ENCODE data around the gene INSM2.

GRCh38 chr14:35571598-35571997, 37.6 kb downstream of the INSM2 start:
- TF ChIP-seq CTCF (IDR thresholded peaks at IDR 0.05) (no peak), POLR2A (IDR thresholded peaks at IDR 0.05) (no peak)
